GM19455 (cell line): ENCODE data around the gene CACNA1G.

ENCODE experiments used
- ATAC-seq: cut with Tn5 transposase; IDR thresholded peaks from one replicate; pipeline ENCODE4 v1.9.1; 2021; ENCODE audit not compliant: unreplicated experiment

The CACNA1G gene

GRCh38 chr17:50665838-50666237, 105.3 kb downstream of the CACNA1G start:
- no peak for ATAC-seq

- no peak for ATAC-seq
Measured at GRCh38 chr17:50666316-50666715, 105.8 kb downstream of the CACNA1G start.

GRCh38 chr17:50667259-50668024, 106.9 kb downstream of the CACNA1G start:
- no peak for ATAC-seq

GRCh38 chr17:50668025-50668837, 107.7 kb downstream of the CACNA1G start:
- ATAC-seq: no peak

GRCh38 chr17:50668838-50669581, 108.5 kb downstream of the CACNA1G start:
- ATAC-seq: no peak

- ATAC-seq: no peak
Measured at GRCh38 chr17:50672071-50672470, 111.6 kb downstream of the CACNA1G start.

GRCh38 chr17:50672831-50673551, 112.5 kb downstream of the CACNA1G start:
- ATAC-seq: no peak

GRCh38 chr17:50675190-50675589, 114.7 kb downstream of the CACNA1G start:
- no peak for ATAC-seq

GRCh38 chr17:50675627-50676026, 115.1 kb downstream of the CACNA1G start:
- ATAC-seq: no peak

- no peak for ATAC-seq
Measured at GRCh38 chr17:50676065-50676975, 115.8 kb downstream of the CACNA1G start.
